Stimulated activated CD4-positive, alpha-beta T cell treated with anti-CD3 and anti-CD28 coated beads, TNF-alpha, amount 100 ng/mL, for 48 hours (primary cell): ENCODE data around the gene FAM234B.
A peak's percentile ranks its signal among the peaks of the same experiment; 100 is the strongest.

Source experiments
- DNase-seq, 3 donors: peaks; one replicate each; pipeline ENCODE4 v3.0.0-alpha.2; 2020; ENCODE audit warnings: low read depth in 3 of 3

FAM234B gene

DNA sequence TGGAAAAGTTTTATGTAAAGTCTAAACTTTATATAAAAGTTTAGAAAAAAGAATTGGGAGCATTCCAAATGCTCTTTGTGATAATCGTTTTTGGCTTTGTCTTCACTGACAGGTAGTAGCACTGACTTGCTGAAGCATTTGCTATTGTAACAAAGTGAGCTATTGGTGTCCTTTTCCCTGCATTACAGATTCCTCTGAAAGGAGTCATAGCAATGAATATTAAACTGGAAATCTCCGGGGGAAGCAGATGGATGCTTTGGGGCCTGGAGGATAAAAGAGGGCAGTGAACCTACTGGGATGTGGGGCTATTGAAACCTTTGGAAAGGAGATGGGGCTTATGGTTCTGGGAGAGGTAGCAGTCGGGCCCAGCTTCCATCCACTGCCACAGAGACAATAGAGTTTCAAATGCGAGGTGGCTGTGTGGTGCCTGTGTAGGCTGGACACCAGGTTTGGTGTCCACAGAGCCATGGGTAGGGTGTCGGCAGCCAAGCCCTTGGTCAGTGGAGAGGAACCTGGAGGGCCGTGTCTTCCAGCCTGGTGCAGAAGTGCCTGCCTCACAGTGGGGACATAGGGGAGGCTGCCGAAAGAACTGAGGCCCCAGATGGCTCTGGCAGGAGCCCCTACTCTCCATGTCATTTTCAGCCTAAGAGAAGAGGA is 49.1 kb downstream of the FAM234B start:
- no peak for DNase-seq

DNA sequence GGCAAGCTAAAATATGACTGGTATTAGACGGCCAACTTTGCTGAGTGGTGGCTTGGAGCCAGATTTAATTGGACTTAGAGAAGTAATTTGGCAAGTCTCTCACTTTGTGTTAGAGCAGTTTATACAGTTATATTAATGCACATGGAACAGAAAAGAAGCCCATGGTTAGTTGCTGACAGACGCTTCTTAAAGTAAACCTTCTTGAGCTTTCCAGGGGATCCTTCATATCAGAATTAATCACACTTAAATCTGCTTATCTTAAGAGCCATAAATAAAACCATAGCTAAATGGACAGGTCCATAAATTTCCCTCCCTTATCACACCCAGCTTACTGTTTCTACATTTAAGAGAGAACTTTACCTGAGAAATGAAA is 49.7 kb downstream of the FAM234B start:
- no peak for DNase-seq

DNA sequence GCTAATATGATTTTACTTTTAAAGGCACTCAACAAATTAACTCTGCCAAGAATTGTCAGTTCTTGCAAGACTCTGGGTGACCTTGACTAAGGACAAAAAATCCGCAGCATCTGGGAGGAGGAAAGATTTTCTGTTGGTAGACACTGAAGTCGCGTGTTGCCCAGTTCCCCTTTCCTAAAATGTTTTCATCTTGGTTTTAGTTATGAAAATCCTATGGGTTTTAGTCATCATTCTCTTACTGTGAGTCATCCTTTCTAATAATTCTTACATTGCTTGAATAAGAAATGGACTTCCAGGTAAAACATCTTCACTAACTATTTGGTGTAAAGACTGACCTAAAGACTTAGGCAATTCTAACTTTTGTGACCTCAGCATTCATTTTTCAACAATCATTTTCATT is 50.2 kb downstream of the FAM234B start:
- no peak for DNase-seq

DNA sequence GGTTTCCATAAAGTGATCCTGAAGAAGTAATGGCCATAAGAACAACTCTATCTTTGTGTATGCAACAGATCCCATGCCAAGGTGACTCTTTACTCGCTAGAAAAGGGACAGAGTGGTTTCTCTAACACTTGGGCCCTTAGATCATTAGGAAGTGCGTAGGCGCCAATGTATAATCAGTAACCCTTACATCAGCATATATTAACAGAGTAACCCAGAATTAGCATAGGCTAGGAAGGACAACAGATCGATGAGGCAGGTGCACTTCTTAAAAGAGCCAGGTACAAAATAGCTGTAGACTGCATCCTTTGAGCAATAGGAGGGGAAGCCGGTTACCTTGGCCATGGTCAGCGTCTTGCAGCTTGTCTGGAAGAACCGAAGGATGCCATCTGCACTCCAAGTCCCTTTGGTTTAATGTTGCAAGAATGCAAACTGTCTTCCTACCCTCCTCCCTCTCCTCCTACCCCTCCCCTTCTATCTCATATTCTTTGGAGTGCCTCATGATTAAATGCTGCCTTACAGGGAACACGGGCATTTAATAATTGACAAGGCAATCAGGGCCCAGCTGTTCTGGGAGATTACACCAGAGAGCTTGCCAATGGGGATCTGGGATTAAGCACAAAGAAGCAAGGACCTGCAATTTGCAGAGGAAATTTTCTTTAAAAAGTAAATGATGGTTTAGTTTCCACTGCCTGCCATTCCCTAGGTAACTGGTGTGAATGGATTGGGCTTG is 51.2 kb downstream of the FAM234B start:
- DNase-seq, result no peak

DNA sequence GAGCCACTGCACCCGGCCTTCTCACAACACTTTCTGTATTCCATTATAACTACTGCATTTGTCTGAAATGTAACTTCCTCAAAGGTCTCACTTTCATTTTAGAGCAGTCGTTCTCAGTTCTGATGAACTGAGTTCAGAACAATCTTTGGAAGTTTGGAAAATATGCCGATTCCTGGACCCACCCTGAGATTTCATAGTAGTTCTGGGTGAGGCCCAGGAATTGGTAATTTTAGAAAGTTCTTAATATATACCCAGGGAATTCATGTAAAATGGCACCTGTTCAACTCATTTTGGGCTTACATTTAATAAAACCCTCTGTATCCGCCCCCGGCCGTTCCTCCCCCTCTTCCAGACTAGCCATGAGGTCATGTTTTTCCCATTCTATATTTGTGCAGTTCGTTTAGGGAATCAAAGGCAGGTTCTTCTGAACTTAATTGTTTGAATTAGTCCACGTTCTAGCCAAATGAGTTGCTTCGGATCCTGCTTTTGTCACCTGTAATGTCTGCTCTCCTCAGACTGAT is 53.4 kb downstream of the FAM234B start:
- DNase-seq, result no peak

DNA sequence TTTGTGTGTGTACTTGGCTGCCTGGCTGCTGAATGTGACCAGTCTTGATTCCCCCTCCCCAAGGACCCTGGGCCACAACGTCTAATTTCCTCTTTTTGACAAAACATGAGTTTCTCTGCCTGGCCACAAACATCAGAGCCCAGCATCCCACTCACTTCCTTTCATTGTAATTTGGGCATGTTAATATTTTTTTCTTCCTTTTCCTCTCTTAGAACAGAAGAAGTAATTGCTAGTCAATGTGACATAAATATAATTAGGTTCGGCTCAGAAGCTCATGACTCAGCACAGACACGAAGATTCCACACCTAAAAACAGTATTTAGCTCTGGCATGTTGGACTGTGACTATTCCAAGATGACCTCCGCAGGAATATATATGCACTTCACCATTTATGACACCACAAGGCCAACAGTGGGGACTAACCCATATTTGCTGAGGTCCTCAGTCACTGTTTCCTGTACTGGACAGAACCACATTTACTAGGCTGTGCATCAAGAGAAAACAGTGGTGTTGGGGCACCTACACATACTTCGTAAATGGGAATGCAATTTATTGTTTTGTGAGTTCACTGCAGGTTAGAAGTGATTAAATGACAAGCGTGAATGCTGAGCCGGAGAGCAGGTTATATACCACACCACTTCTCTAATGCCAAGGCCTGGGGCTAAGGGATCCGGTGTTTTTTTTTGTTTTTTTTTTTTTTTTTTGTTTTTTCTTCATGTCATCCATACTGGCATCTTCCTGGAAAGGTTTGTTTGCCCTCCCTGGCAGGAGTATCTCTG is 55.1 kb downstream of the FAM234B start:
- DNase-seq, result no peak

DNA sequence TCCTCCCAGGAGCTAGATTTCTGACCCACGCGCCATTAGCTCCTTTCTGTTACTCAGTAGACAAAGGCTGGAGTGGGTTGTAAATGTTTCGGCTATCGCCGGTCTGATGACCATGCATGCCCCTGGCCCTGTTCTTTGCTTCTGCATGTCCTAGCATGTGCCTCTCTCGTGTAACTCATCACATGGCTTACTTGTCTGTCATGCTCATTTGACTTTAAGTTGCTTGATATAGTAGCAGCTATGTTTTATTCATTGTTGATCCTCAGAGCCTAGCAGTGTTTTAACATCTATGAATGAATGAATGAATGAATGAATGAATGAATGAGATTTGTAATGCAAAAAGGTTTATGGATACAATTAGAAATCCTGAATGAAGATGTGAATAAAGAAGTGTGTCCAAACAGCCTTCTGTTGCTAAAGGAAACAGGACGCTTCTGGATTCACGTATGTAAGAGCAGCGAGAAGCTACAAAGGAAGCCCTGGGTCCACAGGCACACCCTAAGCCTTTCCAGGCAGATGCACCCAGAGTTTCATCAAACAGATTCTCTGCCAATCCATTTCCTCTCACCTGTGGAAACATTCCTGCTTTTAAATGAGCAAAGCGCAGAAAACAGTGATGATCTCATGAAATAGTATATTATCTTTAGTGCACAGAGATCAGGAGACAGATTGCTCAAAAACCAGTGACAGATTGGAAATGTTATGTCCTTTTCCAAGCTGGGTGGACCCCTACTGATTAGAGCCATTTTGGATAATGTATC is 55.8 kb downstream of the FAM234B start:
- DNase-seq, result no peak

DNA sequence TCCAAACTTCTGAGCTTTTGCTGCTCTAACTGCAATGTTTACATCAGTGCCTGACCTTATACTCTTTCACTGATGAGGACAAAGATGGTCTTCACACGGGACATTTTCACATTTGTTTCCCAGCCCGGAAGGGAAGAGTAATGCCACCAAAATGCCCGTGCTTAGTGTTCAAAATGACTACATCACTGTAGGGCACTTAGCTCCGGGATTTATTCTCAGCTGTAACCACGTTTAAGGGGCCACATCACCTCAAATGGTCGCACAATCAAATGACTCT is 56.4 kb downstream of the FAM234B start:
- DNase-seq, result no peak

DNA sequence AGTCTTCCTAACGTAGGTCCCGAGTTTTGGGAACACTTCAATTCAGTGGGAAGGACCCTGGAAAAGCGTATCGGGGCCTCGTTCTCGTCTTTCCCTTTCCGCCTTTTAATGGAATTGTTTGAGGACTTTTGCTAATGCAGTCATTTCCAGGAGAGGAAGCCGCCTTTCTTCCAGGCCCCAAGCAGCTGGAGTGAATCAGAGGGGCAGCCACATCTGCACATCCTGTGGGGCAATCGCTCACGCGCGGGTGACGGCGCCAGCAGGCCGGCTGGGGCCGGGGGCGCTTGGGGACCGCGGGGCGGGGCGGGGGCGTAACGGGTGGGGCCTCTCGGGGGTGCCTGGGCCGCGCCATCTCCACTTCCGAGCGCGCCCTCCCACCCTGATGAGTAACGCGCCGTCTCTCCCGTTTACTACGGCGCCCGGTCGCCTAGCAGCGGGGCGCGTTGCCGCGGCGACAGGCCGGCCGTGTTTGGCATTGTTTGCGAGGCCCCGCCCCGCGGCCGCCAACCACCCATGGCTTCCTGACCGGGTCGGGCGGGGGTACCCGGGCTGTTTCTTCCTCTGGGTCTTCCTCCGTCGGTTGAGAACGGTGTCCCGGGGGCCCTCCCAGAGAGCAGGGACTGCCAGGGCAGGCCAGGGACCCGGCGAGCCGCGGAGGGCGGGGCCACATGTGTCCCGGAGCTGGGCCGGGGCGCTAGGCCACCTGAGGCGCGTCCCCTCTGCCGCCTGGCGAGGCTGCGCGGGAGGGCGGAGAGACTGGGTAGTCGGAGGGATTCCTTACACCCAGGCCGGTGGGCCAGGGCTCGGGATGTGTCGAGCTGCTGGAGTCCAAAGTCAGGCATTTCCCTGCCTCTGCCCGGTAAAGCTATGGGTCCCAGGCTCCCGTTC is 56.9 kb downstream of the FAM234B start:
- peak; percentile 69 to 80 (median 77) for DNase-seq

DNA sequence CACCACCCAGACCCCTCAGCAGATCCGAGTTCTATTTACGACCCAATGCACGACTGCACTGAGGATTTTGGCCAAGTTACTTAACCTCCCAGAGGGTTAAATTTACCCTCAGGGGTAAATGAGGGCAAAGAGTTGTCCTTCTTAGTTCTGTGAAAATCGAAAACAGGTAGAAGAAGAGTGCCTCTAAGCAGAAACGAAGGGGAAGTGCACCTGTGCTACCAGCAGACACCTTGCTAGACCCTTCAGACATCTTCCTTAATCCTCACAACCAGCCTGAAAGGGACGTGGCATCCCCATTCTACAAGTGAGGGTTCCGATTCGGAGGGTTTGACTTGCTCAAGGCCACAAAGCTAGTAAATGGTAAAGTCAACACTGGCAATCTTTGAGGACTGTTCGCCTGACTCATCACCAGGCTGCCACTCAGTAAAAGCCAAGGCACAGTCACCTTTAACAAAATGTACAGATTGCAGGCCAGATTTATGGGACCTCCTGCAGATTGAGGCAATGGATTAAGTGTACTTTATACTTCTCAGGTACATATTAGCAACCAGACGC is 57.7 kb downstream of the FAM234B start:
- peak in 1 of 3 donors; percentile 8 for DNase-seq

DNA sequence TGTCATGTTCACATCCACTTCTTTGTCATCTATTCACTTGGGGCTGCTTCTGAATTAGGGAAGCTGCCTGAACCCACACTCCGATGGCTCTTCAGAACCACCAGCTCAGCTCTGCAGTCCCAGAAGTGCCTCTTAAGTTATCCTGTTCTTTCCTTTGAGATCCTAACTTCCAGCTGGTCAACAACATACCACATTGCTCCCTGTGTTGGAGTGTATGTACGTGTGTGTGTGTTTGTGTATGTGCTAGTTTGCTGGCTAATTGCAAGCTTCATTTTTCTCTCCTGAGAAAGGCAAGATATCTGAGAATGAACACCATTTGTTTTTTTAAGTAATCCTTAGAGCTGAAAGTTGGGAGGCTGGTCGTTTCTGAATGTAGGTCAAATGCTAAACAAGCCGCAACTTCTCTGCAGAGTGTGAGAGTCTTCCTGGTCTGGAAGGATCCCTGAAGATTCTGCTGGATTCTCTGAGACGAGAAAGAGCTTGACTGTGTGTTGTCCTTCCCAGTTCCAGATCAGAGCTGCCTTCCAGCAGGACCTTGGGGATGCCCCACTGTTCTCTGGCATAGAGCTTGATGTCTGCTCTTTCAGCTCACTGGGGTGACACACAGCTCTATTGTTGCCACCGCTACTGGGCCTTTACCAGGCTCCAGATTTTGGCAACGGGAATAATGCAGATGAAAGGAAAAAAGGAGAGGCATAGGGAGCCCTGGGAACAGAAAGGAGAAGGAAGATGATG is 58.4 kb downstream of the FAM234B start:
- DNase-seq, result no peak

DNA sequence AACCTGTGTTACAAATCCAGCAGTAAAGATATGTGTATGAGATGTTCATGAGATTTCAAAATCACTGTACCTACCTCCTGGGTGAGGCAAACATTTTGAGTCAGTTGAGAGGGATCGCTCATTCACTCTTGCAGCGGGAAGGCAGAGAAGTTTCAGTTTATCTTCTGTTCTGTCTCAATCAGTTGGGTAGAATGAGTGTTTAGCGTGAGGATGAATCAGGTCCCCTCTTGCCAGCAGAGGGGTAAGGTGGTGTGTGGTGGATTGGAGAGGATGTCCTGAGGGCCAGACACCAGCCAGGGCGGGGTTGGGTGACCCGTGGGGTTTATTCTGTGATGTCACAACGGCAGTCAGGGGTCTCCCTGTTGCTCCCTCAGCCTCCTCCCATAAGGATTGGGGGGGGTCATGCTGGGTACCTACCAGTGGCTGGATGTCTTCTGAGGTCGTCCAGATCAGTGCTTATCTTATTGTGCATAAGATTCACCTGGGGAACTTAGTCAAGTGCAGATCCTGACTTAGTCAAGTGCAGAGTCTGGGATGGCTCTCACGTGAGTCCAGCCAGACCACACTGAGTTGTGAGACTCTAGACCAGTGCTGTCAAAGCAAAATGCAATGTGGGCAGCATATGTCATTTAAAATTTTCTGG is 59.3 kb downstream of the FAM234B start, which contains the start of gene GSG1:
Gene GSG1 (minus strand): TSS at position 277 of the 643 bp plus-strand sequence. CDS start 155 bp downstream, at position 122.
- DNase-seq, result peak in 2 of 3 donors; percentile 20 to 42

DNA sequence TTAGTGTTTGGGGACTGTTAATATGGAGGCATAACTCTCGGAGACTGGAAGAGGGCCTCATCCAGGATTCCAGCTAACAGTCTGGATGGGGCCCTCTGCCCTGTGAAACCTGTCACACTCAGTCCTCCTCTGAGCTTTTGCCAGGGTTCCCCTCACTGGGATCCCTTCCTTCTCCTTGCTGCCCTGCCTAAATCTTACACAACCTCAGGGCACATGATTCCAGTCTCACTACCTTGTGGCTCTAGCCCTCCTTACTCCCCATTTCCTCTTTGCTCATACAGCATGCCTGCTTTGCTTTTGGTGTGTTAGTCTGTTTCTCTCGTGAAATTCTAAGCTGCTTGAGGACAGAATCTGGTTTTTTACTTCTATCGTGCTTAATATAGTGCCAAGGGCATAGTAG is 60.2 kb downstream of the FAM234B start:
- DNase-seq, result no peak

DNA sequence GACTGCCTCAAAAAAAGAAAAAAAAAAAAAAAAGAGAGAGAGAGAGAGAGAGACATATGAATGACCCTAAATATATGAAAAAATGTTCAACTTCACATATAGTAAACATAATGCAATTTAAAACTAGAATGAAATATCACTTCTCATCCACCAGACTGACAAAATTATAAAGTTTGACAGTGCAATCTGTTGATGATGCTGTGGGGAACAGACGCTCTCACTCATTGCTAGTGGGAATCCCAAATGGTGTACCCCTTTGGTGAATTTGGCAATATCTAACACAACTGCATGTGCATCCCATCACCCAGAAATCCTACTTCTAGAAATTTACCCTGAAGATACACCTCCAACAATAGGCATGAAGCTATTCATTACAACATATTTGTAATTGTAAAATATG is 61.6 kb downstream of the FAM234B start:
- no peak for DNase-seq

DNA sequence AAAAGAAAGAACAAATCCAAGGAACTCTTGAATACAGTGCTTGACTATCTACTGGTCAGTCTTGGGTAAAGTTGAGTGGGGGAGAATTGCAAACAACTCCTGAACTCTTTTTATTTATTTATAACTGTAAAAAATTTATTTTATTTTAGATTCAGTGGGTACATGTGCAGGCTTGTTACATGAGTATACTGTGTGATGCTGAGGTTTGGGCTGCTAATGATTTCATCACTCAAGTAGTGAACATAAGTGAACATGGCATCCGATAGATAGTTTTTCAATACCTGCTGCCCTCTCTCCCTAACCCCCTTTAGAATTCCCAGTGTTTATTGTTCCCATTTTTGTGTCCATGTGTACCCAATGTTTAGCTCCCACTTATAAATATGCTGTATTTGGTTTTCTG is 62.5 kb downstream of the FAM234B start:
- no peak for DNase-seq

DNA sequence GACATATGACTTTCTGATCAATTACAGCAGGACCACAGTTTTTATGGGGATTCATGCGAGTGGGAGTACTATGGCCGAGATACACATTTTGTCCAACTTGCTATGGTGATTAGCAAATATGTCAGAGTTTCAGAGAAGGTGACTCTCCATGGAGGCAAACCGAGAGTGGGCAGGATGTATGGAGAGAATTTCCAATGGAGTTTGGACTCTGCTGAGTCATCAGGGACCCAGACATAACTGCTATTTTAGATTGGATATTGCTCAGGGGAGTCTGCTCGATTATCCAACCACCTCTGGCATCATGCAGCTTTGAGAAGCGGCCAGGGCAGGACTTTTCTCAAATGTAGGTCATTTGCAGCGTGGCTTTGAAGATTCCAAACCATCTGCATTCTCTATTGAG is 68.8 kb downstream of the FAM234B start:
- no peak for DNase-seq

DNA sequence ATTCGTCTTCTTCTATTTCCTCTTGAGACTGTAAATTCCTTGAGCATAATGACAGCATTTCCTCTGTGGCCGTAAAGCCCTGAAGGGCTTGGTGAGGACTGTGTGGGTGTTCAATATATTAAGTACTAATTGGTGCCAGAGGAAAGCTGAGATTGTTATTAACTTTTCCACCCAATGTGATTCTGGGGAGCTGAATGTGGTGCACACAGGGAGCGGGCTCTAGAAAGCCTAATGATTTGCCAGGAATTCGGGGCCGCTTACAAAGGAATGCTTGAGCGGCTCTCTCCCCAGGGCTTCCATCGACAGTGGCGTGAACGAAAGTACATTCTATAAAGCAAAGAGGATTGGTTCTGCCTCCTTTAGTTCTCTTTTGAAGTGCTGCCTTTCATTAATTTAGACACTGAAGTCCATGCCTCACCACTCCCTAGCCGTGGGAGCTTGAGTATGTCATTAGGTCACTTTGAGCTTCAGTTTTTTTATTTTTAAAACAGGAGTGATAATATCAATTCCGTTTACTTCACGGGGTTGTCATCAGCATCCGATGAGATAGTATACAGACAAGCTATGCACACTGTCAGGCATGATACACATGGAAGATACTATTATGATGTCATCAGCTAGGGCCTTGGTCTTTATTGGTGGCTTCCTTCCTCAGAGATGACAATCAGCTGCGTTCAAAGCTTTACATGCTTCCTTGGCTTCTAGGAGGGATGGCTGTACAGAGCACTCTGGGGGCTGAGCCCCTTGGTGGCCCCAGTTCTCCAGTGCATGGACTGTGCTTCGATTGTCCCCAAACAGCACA is 70.3 kb downstream of the FAM234B start:
- no peak for DNase-seq

DNA sequence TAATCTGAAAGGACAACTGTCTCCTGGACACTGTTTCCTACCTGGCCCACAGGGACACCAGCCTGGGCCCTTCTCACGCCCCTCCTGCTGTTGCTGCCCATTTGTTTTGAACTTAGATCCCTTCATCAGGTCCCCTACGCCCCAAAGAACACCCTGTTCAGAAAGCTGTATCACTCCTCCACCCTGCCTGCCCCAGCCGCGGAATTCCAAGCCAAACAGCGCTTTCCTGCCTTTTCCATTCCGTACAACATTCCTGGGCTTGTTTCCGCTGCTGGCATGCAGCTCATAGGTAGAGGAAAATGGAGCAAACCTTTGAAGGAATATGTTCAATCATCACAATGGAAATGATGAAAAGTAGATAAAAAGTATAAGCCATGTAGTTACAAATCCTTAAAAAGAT is 72.1 kb downstream of the FAM234B start:
- DNase-seq, result no peak

DNA sequence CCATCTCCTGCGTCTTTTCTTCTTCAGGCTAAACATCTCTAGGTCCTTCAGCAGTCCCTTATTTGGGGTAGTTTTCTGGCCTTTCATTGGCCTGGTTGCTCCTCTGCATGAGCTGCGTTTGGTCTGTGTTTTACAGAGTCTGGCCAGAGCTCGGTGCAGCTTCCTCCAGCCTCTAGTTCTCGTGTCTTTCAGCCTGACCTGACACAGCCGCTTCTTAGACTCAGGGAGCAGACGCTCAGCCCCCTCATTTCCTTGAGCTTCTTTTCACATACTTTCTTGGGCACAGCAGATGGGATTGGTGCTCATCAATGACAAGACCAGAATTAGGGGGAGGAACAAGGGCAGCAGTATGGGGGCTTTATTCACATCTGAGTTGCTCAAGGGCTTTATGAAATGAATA is 72.8 kb downstream of the FAM234B start:
- DNase-seq, result no peak
